ENCODE data around the gene C4orf50. TPM values are rescaled to one million over a fixed set of nuclear protein-coding genes. Genes with fewer than 3 reads are reported as not detected.

The C4orf50 gene
- total RNA-seq, 1 donor from 2014 or later: 0.16 TPM

DNA sequence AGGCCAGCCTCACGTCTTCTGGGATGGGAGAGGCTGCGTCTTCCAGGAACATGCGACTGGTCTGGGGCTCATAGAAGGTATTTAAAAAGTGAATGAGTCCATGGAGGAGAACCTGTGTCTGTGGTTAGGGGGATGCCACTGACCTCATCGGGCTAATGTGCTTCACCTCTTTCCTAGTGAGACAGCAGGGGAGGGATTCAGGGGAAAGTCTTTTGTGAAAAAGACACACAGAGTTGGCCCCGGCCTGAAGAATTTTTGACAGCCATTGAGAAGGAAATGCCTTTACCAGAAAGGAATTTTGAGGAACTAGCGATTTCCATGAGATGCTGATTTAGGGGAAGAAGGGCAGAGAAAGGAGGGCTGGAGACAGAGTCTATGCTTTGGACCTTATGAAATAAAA, 11.0 kb upstream of the C4orf50 start:
- Histone ChIP-seq H3K79me2 (ENCODE audit: insufficient read depth, low read length) (no peaks in the 10 kb centered on the region), H3K4me3 (ENCODE audit: insufficient read depth, low read depth, low read length) (no peak overlapping the region), H3K9me3 (ENCODE audit: insufficient read depth, low read depth, low read length) (no peaks in the 10 kb centered on the region), H3K27ac (ENCODE audit: low read depth, low read length) (no peak overlapping the region), H3K4me2 (ENCODE audit: low read length) (no peak overlapping the region), H2AFZ (ENCODE audit: low read depth, low read length) (no peak overlapping the region), H4K20me1 (ENCODE audit: insufficient read depth, low read length) (no peaks in the 10 kb centered on the region), H3K9ac (ENCODE audit: low read length) (no peak overlapping the region), H3K36me3 (ENCODE audit: insufficient read depth, low read length) (no peaks in the 10 kb centered on the region), H3K27me3 (ENCODE audit: insufficient read depth, low read length) (no peaks in the 10 kb centered on the region), H3K4me1 (ENCODE audit: insufficient read depth, low read length) (no peaks in the 10 kb centered on the region)
- H3K27ac Mint-ChIP-seq (ENCODE audit: unreplicated experiment): no peak overlapping the region
- H3K27me3 Mint-ChIP-seq (ENCODE audit: low read depth, unreplicated experiment): peaks cover 21% of the 10 kb centered on the region
- no peak overlapping the region for H3K4me3 Mint-ChIP-seq (ENCODE audit: unreplicated experiment)
- no peaks in the 10 kb centered on the region for H3K36me3 Mint-ChIP-seq (ENCODE audit: low read depth, unreplicated experiment)
- no peak for FAIRE-seq
- H3K4me1 Mint-ChIP-seq (ENCODE audit: low read depth, unreplicated experiment): peaks cover 17% of the 10 kb centered on the region
- DNase-seq (ENCODE audit: low read depth): no peak
- TF ChIP-seq, protein P1, sequence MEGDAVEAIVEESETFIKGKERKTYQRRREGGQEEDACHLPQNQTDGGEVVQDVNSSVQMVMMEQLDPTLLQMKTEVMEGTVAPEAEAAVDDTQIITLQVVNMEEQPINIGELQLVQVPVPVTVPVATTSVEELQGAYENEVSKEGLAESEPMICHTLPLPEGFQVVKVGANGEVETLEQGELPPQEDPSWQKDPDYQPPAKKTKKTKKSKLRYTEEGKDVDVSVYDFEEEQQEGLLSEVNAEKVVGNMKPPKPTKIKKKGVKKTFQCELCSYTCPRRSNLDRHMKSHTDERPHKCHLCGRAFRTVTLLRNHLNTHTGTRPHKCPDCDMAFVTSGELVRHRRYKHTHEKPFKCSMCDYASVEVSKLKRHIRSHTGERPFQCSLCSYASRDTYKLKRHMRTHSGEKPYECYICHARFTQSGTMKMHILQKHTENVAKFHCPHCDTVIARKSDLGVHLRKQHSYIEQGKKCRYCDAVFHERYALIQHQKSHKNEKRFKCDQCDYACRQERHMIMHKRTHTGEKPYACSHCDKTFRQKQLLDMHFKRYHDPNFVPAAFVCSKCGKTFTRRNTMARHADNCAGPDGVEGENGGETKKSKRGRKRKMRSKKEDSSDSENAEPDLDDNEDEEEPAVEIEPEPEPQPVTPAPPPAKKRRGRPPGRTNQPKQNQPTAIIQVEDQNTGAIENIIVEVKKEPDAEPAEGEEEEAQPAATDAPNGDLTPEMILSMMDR (IDR thresholded peaks at IDR 0.05; ENCODE audit: insufficient read depth, low read depth, low read length): no peak
- no peak for TF ChIP-seq EZH2 (IDR thresholded peaks at IDR 0.05; ENCODE audit: insufficient read depth, low read length)
- no peaks in the 10 kb centered on the region for H3K9me3 Mint-ChIP-seq (ENCODE audit: unreplicated experiment)

DNA sequence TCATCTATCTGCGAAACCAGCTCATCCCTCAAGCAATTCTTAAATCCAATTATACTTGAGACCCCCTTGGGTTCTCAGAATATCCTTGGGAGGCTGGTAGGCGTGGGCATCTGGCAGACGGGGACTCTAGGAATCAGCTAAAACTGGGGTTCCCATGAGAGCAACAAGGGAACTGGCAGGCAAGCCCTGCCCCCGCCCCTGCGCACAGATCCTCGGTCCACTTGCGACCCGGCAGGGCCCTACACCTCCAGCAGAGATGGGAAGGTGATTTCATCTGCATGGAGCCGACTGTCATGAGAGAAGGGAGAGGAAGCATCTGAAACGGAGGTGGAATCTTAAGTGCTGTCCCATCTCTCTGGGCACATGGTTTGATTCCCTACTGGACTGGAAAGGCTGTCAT, 9.9 kb upstream of the C4orf50 start:
- H3K27ac ChIP-seq (ENCODE audit: low read depth, low read length): no peak overlapping the region
- TF ChIP-seq, protein P1 (IDR thresholded peaks at IDR 0.05; ENCODE audit: insufficient read depth, low read depth, low read length): no peak
- no peak for TF ChIP-seq EZH2 (IDR thresholded peaks at IDR 0.05; ENCODE audit: insufficient read depth, low read length)
- H3K4me3 ChIP-seq (ENCODE audit: insufficient read depth, low read depth, low read length): no peak overlapping the region
- Mint-ChIP-seq H3K9me3 (ENCODE audit: unreplicated experiment) (no peaks in the 10 kb centered on the region), H3K27me3 (ENCODE audit: low read depth, unreplicated experiment) (peaks cover 26% of the 10 kb centered on the region), H3K27ac (ENCODE audit: unreplicated experiment) (no peak overlapping the region), H3K4me1 (ENCODE audit: low read depth, unreplicated experiment) (peaks cover 26% of the 10 kb centered on the region), H3K4me3 (ENCODE audit: unreplicated experiment) (no peak overlapping the region), H3K36me3 (ENCODE audit: low read depth, unreplicated experiment) (no peaks in the 10 kb centered on the region)
- FAIRE-seq: no peak
- no peak overlapping the region for H3K4me2 ChIP-seq (ENCODE audit: low read length)
- no peaks in the 10 kb centered on the region for H3K9me3 ChIP-seq (ENCODE audit: insufficient read depth, low read depth, low read length)
- no peak for DNase-seq (ENCODE audit: low read depth)
- no peaks in the 10 kb centered on the region for H3K4me1 ChIP-seq (ENCODE audit: insufficient read depth, low read length)
- no peaks in the 10 kb centered on the region for H3K79me2 ChIP-seq (ENCODE audit: insufficient read depth, low read length)
- no peak overlapping the region for H3K9ac ChIP-seq (ENCODE audit: low read length)
- no peaks in the 10 kb centered on the region for H3K27me3 ChIP-seq (ENCODE audit: insufficient read depth, low read length)
- H2AFZ ChIP-seq (ENCODE audit: low read depth, low read length): no peak overlapping the region
- no peaks in the 10 kb centered on the region for H3K36me3 ChIP-seq (ENCODE audit: insufficient read depth, low read length)
- H4K20me1 ChIP-seq (ENCODE audit: insufficient read depth, low read length): no peaks in the 10 kb centered on the region

DNA sequence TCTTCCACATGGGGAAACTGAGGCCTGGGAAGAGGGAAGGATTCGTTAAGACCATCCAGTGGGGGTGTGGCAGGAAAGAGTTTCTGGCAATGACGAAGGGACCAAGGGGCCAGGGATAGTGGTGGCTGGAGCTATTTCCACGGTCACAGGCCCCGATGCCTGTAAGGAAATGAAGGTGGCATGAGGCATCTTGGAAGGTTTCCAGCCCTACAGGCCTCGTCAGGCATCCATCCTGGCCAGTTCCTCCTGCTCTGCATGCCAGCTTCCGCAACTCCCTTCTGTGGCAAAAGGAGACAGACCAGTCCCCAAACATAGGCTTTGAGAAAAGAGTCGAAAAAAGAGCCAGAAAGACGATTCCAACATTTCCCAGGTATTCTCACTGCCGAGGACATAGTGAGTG, 9.2 kb upstream of the C4orf50 start:
- H3K4me1 Mint-ChIP-seq (ENCODE audit: low read depth, unreplicated experiment): peaks cover 26% of the 10 kb centered on the region
- FAIRE-seq: no peak

More for the DNA sequence above, 9.2 kb upstream of the C4orf50 start:
- no peak overlapping the region for H3K27ac Mint-ChIP-seq (ENCODE audit: unreplicated experiment)
- H3K9me3 ChIP-seq (ENCODE audit: insufficient read depth, low read depth, low read length): no peaks in the 10 kb centered on the region
- H4K20me1 ChIP-seq (ENCODE audit: insufficient read depth, low read length): no peaks in the 10 kb centered on the region
- DNase-seq (ENCODE audit: low read depth): no peak
- H3K27ac ChIP-seq (ENCODE audit: low read depth, low read length): no peak overlapping the region
- H3K36me3 ChIP-seq (ENCODE audit: insufficient read depth, low read length): no peaks in the 10 kb centered on the region
- TF ChIP-seq, protein P1 (IDR thresholded peaks at IDR 0.05; ENCODE audit: insufficient read depth, low read depth, low read length): no peak
- TF ChIP-seq EZH2 (IDR thresholded peaks at IDR 0.05; ENCODE audit: insufficient read depth, low read length): no peak
- no peak overlapping the region for H2AFZ ChIP-seq (ENCODE audit: low read depth, low read length)
- H3K9ac ChIP-seq (ENCODE audit: low read length): no peak overlapping the region
- H3K4me3 ChIP-seq (ENCODE audit: insufficient read depth, low read depth, low read length): no peak overlapping the region
- no peaks in the 10 kb centered on the region for H3K36me3 Mint-ChIP-seq (ENCODE audit: low read depth, unreplicated experiment)
- H3K27me3 ChIP-seq (ENCODE audit: insufficient read depth, low read length): no peaks in the 10 kb centered on the region
- no peak overlapping the region for H3K4me2 ChIP-seq (ENCODE audit: low read length)
- H3K79me2 ChIP-seq (ENCODE audit: insufficient read depth, low read length): no peaks in the 10 kb centered on the region
- peaks cover 23% of the 10 kb centered on the region for H3K27me3 Mint-ChIP-seq (ENCODE audit: low read depth, unreplicated experiment)
- no peaks in the 10 kb centered on the region for H3K4me1 ChIP-seq (ENCODE audit: insufficient read depth, low read length)
- no peak overlapping the region for H3K4me3 Mint-ChIP-seq (ENCODE audit: unreplicated experiment)
- H3K9me3 Mint-ChIP-seq (ENCODE audit: unreplicated experiment): no peaks in the 10 kb centered on the region

Measured in astrocyte (in vitro differentiated cells and primary cell).